GM12878 (cell line): ENCODE results near the gene ME2.

ENCODE experiments used
- KDM1A ChIP-seq: fragments of 200-600 bp; sonication (generic); IDR thresholded peaks from 2 replicates; pipeline ENCODE4 v1.6.1; 2016; ENCODE audit warnings: borderline replicate concordance
- ZZZ3 ChIP-seq: IDR thresholded peaks from 2 replicates; pipeline ENCODE4 v1.6.1; 2011; ENCODE audit warnings: low read depth; ENCODE audit not compliant: control insufficient read depth, insufficient read length

DNA sequence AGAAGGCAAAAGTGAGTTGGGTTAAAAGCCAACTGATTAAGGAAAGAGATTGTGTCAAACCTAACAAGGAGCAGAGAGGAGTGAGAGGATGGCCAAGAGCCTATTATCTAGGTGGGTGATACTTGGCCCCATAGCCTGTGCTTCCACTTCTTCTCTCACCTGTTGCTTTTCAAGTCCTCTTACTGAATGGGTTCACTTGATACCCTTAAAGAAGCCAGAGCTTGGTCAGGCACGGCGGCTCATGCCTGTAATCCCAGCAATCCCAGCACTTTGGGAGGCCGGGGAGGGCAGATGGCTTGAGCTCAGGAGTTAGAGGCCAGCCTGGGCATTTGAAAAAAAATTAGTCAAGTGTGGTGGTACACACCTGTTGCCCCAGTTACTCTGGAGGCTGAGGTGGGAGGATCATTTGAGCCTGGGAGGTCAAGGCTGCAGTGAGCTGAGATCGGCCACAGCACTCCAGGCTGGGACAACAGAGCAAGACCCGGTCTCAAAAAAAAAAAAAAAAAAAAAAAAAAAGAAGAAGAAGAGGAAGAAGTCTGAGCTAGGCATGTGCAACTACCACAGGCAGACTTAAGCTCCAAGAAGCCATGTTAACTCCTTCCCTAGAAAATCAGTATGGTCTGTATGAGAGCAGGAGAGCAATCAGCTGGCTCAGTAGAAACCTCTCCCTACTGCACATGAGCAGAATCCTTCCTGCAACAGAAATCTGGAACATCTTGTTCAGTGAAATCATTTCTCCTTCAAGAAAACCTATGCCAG is 28.4 kb upstream of the ME2 start:
- no peak for TF ChIP-seq KDM1A
- no peak for TF ChIP-seq ZZZ3
